Measurements from ENCODE around the gene ANKRD34C. TPM values are rescaled to one million over a fixed set of nuclear protein-coding genes. Genes with fewer than 3 reads are reported as not detected.

The ANKRD34C gene
- under 1 TPM; 0.06 to 0.12 (median 0.06) TPM for polyA plus RNA-seq (ENCODE audit: insufficient read length in 3 of 3)
- long read RNA-seq, donor 1 = 0 reads
- long read RNA-seq, donor 2 = 0 reads
- long read RNA-seq, donor 3 = 0 reads
- long read RNA-seq, donor 4 = 0 reads
- long read RNA-seq, donor 5 = 0 reads
- long read RNA-seq, donor 6 = 0 reads
- long read RNA-seq, donor 7 = 0 reads
- long read RNA-seq, donor 8 = 0 reads
- long read RNA-seq, donor 9 = 0 reads
- long read RNA-seq, donor 10 = 0 reads
- long read RNA-seq, donor 11, full-length matches to known transcripts = 1 of 1 reads
- long read RNA-seq, donor 11, partial matches to known transcripts = 0 of 1 reads
- long read RNA-seq, donor 11, other reads (novel, unspliced or antisense) = 0 of 1 reads
- long read RNA-seq, donor 12 = 0 reads
- long read RNA-seq, donor 13 = 0 reads
- long read RNA-seq, donor 14 = 0 reads
- long read RNA-seq, donor 15 = 0 reads
- long read RNA-seq, donor 16 = 0 reads

GRCh38 chr15:79282371-79283251, at the start of gene ANKRD34C:
Gene ANKRD34C, plus strand, starts transcription at chr15:79282722. Its CDS starts 10,563 bp downstream, at chr15:79293285.
- DNase-seq = no peak

GRCh38 chr15:79233236-79233635, 49.3 kb upstream of the ANKRD34C start:
- no peak for DNase-seq

- no peak for DNase-seq
These were observed 42.5 kb upstream of the ANKRD34C start for GRCh38 chr15:79240036-79240435.

GRCh38 chr15:79243723-79244122, 38.8 kb upstream of the ANKRD34C start:
- DNase-seq = peak; percentile 3

- no peak for DNase-seq
These were observed 37.6 kb upstream of the ANKRD34C start for GRCh38 chr15:79244876-79245275.

GRCh38 chr15:79248183-79248582, 34.3 kb upstream of the ANKRD34C start:
- DNase-seq = no peak

- no peak for DNase-seq
These were observed 25.1 kb upstream of the ANKRD34C start for GRCh38 chr15:79257454-79257853.

GRCh38 chr15:79261836-79262235, 20.7 kb upstream of the ANKRD34C start:
- no peak for DNase-seq

GRCh38 chr15:79265167-79265566, 17.4 kb upstream of the ANKRD34C start:
- no peak for DNase-seq

GRCh38 chr15:79265987-79266579, 16.4 kb upstream of the ANKRD34C start:
- no peak for DNase-seq

- DNase-seq = peak; percentile 67
These were observed 928 bp downstream of the ANKRD34C start for GRCh38 chr15:79283252-79284048.

- no peak for DNase-seq
These were observed 8.2 kb downstream of the ANKRD34C start for GRCh38 chr15:79290642-79291275.

- DNase-seq = no peak
These were observed 9.5 kb downstream of the ANKRD34C start for GRCh38 chr15:79292011-79292410.

- DNase-seq = no peak
These were observed 11.6 kb downstream of the ANKRD34C start for GRCh38 chr15:79294075-79294474.

GRCh38 chr15:79296583-79296982, 14.1 kb downstream of the ANKRD34C start:
- DNase-seq = no peak

GRCh38 chr15:79299126-79299840, 16.8 kb downstream of the ANKRD34C start:
- no peak for DNase-seq

- no peak for DNase-seq
These were observed 17.3 kb downstream of the ANKRD34C start for GRCh38 chr15:79299841-79300235.

GRCh38 chr15:79307251-79307650, 24.7 kb downstream of the ANKRD34C start:
- DNase-seq = no peak

- DNase-seq = no peak
These were observed 26.4 kb downstream of the ANKRD34C start for GRCh38 chr15:79308874-79309273.

GRCh38 chr15:79310612-79310984, 28.1 kb downstream of the ANKRD34C start:
- DNase-seq = peak; percentile 20
